SK-N-SH (cell line): ENCODE data around the gene PUS10.

Experiments
- EP300 ChIP-seq, 2 experiments: IDR thresholded peaks; 2 replicates each; pipeline versions ENCODE4 v1.4.0 to v1.6.1; 2012; ENCODE audit warnings: borderline replicate concordance in 1 of 2, low read depth in 1 of 2, low read length in 1 of 2
- EZH2phosphoT487 ChIP-seq: fragments of 200-600 bp; sonication (generic); IDR thresholded peaks from 2 replicates; pipeline ENCODE4 v1.6.1; 2017; ENCODE audit warnings: low read depth, mixed run types, mild to moderate bottlenecking, antibody characterized with exemption, moderate library complexity, borderline replicate concordance
- FOXM1 ChIP-seq: IDR thresholded peaks from 2 replicates; pipeline ENCODE4 v1.4.0; 2012; ENCODE audit warnings: low read depth, mild to moderate bottlenecking
- MXI1 ChIP-seq: IDR thresholded peaks from 2 replicates; pipeline ENCODE4 v1.6.1; 2012; ENCODE audit warnings: mild to moderate bottlenecking, low read depth, low read length, improper control_type of control experiment
- SMC3 ChIP-seq: IDR thresholded peaks from 2 replicates; pipeline ENCODE4 v1.6.1; 2012; ENCODE audit warnings: low read depth, low read length, improper control_type of control experiment
- TAF1 ChIP-seq: IDR thresholded peaks from 2 replicates; pipeline ENCODE4 v1.6.1; 2012; ENCODE audit warnings: low read depth, mild to moderate bottlenecking, low read length, moderate library complexity, borderline replicate concordance
- TEAD4 ChIP-seq: IDR thresholded peaks from 2 replicates; pipeline ENCODE4 v1.4.0; 2012; ENCODE audit warnings: mild to moderate bottlenecking, borderline replicate concordance; ENCODE audit not compliant: insufficient read depth
- ZBTB33 ChIP-seq: IDR thresholded peaks from 2 replicates; pipeline ENCODE4 v1.4.0; 2012; ENCODE audit warnings: low read depth, borderline replicate concordance
- TF ChIP-seq, protein P1 (sequence below): fragments of 200-600 bp; sonication (generic); IDR thresholded peaks from 2 replicates; pipeline ENCODE4 v1.6.1; 2017; ENCODE audit warnings: antibody characterized with exemption, mild to moderate bottlenecking, moderate library complexity
- TF ChIP-seq, protein P2 (sequence below): fragments of 150-350 bp; IDR thresholded peaks from 2 replicates; pipeline ENCODE4 v1.6.1; 2016; ENCODE audit warnings: mild to moderate bottlenecking, low read depth, low read length
- TF ChIP-seq, protein P3 (sequence below): IDR thresholded peaks from 2 replicates; pipeline ENCODE4 v1.4.0; 2012; ENCODE audit warnings: low read depth

- TF ChIP-seq EZH2phosphoT487 = no peak
- no peak for TF ChIP-seq MXI1
- TF ChIP-seq TEAD4 = no peak
- TF ChIP-seq, protein P1, sequence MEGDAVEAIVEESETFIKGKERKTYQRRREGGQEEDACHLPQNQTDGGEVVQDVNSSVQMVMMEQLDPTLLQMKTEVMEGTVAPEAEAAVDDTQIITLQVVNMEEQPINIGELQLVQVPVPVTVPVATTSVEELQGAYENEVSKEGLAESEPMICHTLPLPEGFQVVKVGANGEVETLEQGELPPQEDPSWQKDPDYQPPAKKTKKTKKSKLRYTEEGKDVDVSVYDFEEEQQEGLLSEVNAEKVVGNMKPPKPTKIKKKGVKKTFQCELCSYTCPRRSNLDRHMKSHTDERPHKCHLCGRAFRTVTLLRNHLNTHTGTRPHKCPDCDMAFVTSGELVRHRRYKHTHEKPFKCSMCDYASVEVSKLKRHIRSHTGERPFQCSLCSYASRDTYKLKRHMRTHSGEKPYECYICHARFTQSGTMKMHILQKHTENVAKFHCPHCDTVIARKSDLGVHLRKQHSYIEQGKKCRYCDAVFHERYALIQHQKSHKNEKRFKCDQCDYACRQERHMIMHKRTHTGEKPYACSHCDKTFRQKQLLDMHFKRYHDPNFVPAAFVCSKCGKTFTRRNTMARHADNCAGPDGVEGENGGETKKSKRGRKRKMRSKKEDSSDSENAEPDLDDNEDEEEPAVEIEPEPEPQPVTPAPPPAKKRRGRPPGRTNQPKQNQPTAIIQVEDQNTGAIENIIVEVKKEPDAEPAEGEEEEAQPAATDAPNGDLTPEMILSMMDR = no peak
- TF ChIP-seq SMC3 = no peak
- TF ChIP-seq EP300 (IDR thresholded peaks at IDR 0.05; ENCODE audit: borderline replicate concordance in 1 of 2, low read depth in 1 of 2, low read length in 1 of 2) = no peak
- TF ChIP-seq, protein P2, sequence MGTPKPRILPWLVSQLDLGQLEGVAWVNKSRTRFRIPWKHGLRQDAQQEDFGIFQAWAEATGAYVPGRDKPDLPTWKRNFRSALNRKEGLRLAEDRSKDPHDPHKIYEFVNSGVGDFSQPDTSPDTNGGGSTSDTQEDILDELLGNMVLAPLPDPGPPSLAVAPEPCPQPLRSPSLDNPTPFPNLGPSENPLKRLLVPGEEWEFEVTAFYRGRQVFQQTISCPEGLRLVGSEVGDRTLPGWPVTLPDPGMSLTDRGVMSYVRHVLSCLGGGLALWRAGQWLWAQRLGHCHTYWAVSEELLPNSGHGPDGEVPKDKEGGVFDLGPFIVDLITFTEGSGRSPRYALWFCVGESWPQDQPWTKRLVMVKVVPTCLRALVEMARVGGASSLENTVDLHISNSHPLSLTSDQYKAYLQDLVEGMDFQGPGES = no peak
- TF ChIP-seq, protein P3, sequence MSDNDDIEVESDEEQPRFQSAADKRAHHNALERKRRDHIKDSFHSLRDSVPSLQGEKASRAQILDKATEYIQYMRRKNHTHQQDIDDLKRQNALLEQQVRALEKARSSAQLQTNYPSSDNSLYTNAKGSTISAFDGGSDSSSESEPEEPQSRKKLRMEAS = no peak
- TF ChIP-seq FOXM1 = no peak
- TF ChIP-seq TAF1 = no peak
- TF ChIP-seq ZBTB33 = no peak
Measured at GRCh38 chr2:60980071-60980815, 37.8 kb downstream of the PUS10 start.
